Stimulated activated CD4-positive, alpha-beta T cell treated with anti-CD3 and anti-CD28 coated beads, Interleukin-1b, Interleukin-23, amount 100 ng/mL, for 24 hours (primary cell): ENCODE data around the gene MAGEA3.
"Not testable (repeated sequence)": the region's sequence is repeated elsewhere in the genome, so short reads cannot be mapped to it uniquely, and the experiment has no call there.

ENCODE experiments used
- DNase-seq, 4 experiments: peaks; one replicate each; pipeline ENCODE4 v3.0.0-alpha.2; 2020; ENCODE audit warnings: low read depth in 4 of 4, low spot score in 1 of 4

The MAGEA3 gene, protein sequence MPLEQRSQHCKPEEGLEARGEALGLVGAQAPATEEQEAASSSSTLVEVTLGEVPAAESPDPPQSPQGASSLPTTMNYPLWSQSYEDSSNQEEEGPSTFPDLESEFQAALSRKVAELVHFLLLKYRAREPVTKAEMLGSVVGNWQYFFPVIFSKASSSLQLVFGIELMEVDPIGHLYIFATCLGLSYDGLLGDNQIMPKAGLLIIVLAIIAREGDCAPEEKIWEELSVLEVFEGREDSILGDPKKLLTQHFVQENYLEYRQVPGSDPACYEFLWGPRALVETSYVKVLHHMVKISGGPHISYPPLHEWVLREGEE

DNA sequence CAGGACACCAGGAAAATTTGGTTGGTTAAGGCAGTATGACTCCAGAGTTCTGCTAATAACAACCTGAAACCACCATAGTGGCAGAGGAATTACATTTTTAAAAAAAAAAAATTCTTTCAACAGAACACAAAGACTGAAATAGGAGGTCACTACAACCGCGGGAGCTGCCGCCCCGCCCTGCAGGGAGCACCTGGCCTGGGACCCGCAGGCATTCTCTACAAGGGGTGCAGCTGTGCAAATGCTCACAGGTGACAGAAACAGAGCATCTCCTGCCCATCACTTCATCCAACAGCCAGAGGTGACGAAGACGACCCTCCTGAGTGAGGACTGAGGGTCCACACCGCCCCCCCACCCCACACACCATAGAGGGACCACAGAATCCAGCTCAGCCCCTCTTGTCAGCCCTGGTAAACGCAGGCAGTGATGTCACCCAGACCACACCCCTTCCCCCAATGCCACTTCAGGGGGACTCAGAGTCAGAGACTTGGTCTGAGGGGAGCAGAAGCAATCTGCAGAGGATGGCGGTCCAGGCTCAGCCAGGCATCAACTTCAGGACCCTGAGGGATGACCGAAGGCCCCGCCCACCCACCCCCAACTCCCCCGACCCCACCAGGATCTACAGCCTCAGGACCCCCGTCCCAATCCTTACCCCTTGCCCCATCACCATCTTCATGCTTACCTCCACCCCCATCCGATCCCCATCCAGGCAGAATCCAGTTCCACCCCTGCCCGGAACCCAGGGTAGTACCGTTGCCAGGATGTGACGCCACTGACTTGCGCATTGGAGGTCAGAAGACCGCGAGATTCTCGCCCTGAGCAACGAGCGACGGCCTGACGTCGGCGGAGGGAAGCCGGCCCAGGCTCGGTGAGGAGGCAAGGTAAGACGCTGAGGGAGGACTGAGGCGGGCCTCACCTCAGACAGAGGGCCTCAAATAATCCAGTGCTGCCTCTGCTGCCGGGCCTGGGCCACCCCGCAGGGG, at the start of gene MAGEA3:
MAGEA3 (plus strand) TSS at position 843 of the 980 bp plus-strand sequence. CDS start 2,039 bp downstream, outside the sequence.
- not testable (repeated sequence) for DNase-seq

- no peak for DNase-seq
Observed at GRCh38 chrX:152652060-152652459, 46.5 kb upstream of the MAGEA3 start.

DNA sequence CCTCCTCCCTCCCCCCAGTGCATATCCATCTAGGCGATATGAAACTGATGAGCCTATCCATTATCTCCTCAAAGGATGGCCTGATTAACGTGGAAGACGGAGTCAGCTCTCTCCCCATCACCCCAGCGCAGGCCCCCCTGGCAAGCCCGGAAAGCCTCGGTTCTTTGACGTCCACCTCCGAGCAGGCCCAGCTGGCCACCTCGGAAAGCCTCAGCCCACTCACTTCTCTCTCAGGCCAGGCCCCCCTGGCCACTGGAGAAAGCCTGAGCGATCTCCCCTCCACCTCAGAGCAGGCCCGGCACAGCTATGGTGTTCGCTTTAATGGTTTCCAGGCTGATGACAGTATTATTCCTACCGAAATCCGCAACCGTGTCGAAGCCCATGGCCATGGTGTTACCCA, 46.1 kb upstream of the MAGEA3 start:
- DNase-seq: no peak

DNA sequence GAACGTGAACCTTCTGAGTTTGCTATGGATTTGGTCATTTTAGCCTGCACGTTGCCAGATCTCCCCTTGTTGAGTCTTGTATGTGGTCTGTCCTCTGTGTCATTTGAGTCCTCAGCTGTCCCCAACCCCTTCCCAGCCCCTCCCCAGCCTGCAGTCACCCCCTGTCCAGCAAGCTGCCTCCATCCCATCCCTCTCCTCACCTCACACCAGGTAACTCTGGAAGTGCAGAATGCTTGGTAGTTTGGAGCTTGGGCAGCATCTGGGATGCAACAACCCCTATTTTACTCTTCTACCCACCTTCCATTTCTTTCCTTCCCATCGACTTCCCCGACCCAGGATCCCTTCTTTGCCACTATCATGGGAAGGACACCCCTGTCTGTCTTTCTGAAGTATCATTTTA, 42.5 kb upstream of the MAGEA3 start:
- no peak for DNase-seq

- DNase-seq: no peak
Observed at GRCh38 chrX:152656890-152657289, 41.7 kb upstream of the MAGEA3 start.

DNA sequence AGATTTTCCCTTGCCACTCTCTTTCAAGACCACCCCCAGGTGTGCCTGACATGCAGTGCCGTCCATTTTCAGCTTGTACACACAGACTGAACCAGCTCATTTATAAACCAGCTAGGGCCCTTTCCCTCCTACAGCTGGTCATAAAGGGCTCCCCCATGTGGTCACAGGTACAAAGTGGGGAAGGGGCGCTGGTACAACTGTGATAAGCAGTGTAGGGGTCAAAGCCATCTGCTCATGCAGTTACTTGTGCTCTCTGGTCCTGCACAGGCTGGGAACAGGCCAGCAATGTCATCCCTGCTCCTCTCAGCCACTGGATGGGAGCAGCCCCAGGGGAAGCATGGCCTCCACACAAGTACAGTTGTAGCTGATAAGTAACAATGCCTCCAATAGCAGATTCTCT, 40.3 kb upstream of the MAGEA3 start:
- DNase-seq: no peak

DNA sequence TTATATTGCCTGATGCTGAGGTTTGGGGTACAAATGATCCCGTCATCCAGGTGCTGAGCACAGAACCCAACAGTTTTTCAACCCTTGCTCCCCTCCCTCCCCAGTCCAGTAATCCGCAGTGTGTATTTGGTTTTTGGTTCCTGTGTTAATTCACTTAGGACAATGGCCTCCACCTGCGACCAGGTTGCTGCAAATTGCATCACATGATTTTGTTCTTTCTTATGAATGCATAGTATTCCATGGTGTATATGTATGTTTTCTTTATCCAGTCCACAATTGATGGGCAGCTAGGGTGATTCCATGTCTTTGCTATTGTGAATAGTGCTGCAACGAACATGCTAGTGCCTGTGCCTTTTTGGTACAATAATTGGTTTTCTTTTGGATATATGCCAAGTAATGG, 35.5 kb upstream of the MAGEA3 start:
- DNase-seq: no peak

GRCh38 chrX:152674135-152674534, 24.5 kb upstream of the MAGEA3 start:
- DNase-seq: no peak

DNA sequence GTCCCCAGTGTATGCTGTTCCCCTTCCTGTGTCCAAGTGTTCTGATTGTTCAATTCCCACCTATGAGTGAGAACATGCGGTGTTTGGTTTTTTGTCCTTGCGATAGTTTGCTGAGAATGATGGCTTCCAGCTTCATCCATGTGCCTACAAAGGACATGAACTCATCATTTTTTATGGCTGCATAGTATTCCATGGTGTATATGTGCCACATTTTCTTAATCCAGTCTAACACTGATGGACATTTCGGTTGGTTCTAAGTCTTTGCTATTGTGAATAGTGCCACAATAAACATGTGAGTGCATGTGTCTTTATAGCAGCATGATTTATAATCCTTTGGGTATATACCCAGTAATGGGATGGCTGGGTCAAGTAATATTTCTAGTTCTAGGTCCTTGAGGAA, 23.9 kb upstream of the MAGEA3 start:
- not testable (repeated sequence) for DNase-seq

GRCh38 chrX:152681012-152681411, 17.6 kb upstream of the MAGEA3 start:
- not testable (repeated sequence) for DNase-seq

DNA sequence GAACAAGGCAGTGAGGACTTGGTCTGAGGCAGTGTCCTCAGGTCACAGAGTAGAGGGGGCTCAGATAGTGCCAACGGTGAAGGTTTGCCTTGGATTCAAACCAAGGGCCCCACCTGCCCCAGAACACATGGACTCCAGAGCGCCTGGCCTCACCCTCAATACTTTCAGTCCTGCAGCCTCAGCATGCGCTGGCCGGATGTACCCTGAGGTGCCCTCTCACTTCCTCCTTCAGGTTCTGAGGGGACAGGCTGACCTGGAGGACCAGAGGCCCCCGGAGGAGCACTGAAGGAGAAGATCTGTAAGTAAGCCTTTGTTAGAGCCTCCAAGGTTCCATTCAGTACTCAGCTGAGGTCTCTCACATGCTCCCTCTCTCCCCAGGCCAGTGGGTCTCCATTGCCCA, 1.8 kb downstream of the MAGEA3 start:
- not testable (repeated sequence) for DNase-seq

- not testable (repeated sequence) for DNase-seq
Observed at GRCh38 chrX:152706500-152706899, 7.9 kb downstream of the MAGEA3 start.

GRCh38 chrX:152709173-152709572, 10.6 kb downstream of the MAGEA3 start, which contains the start of gene CSAG2:
CSAG2 (minus strand) TSS chrX:152709273; CDS start chrX:152709112, 161 bp downstream.
- not testable (repeated sequence) for DNase-seq

DNA sequence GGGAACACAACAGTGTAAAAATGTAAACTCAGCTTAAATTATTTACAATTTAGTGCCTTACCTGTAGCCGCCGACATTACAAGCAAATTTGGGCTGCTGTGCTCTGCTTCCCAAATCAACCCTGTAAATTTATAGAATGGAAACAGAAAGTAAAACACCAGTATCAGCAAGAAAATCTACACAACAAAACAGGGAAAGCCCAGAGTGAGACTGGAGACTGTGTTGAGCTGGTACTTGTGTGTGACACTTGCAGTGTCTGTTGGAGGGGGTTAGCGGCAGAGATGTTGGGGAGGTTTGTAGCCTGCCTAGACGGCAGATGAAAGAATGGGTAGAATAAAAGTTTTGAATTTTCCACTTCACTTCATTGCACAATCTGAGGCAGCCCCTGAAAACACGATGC, 14.6 kb downstream of the MAGEA3 start:
- DNase-seq: not testable (repeated sequence)

DNA sequence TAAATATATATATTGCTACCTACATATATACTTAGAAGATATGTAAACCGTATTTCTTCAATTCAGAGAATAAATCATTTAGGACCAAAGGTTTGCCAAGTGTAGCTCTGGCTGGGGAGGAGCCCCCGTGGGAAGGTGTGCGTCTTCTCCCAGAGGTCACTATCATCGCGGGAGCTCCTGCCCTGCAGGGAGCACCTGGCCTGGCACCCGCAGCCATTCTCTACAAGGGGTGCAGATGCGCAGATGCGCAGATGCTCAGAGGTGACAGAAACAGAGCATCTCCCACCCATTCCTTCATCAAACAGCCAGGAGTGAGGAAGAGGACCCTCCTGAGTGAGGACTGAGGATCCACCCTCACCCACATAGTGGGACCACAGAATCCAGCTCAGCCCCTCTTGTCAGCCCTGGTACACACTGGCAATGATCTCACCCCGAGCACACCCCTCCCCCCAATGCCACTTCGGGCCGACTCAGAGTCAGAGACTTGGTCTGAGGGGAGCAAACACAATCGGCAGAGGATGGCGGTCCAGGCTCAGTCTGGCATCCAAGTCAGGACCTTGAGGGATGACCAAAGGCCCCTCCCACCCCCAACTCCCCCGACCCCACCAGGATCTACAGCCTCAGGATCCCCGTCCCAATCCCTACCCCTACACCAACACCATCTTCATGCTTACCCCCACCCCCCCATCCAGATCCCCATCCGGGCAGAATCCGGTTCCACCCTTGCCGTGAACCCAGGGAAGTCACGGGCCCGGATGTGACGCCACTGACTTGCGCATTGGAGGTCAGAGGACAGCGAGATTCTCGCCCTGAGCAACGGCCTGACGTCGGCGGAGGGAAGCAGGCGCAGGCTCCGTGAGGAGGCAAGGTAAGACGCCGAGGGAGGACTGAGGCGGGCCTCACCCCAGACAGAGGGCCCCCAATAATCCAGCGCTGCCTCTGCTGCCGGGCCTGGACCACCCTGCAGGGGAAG, 15.5 kb downstream of the MAGEA3 start, which contains the start of gene MAGEA2B:
MAGEA2B (plus strand) TSS at position 814 of the 973 bp plus-strand sequence. CDS start 2,479 bp downstream, outside the sequence.
- not testable (repeated sequence) for DNase-seq

- no peak for DNase-seq
Observed at GRCh38 chrX:152725409-152725808, 26.8 kb downstream of the MAGEA3 start.

DNA sequence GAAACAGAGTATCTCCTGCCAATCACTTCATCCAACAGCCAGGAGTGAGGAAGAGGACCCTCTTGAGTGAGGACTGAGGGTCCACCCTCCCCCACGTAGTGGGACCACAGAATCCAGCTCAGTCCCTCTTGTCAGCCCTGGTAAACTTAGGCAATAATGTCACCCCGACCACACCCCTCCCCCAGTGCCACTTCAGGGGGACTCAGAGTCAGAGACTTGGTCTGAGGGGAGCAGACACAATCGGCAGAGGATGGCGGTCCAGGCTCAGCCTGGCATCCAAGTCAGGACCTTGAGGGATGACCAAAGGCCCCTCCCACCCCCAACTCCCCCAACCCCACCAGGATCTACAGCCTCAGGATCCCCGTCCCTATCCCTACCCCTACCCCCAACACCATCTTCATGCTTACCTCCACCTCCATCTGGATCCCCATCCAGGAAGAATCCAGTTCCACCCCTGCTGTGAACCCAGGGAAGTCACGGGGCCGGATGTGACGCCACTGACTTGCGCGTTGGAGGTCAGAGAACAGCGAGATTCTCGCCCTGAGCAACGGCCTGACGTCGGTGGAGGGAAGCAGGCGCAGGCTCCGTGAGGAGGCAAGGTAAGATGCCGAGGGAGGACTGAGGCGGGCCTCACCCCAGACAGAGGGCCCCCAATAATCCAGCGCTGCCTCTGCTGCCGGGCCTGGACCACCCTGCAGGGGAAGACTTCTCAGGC, 34.8 kb downstream of the MAGEA3 start, which contains the start of the genes CSAG1 and MAGEA12:
CSAG1 (minus strand) TSS at position 461 of the 715 bp plus-strand sequence. CDS start 1,261 bp downstream, outside the sequence.
MAGEA12 (plus strand) TSS at position 497 of the 715 bp plus-strand sequence. CDS start 2,405 bp downstream, outside the sequence.
- no peak for DNase-seq

DNA sequence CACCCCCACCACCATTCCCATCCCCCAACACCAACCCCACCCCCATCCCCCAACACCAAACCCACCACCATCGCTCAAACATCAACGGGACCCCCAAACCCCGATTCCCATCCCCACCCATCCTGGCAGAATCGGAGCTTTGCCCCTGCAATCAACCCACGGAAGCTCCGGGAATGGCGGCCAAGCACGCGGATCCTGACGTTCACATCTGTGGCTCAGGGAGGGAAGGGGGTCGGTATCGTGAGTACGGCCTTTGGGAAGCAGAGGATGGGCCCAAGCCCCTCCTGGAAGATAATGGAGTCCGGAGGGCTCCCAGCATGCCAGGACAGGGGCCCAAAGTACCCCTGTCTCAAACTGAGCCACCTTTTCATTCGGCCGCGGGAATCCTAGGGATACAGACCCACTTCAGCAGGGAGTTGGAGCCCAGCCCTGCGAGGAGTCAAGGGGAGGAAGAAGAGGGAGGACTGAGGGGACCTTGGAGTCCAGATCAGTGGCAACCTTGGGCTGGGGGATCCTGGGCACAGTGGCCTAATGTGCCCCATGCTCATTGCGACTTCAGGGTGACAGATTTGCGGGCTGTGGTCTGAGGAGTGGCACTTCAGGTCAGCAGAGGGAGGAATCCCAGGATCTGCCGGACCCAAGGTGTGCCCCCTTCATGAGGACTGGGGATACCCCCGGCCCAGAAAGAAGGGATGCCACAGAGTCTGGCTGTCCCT, 35.7 kb downstream of the MAGEA3 start:
- not testable (repeated sequence) for DNase-seq

DNA sequence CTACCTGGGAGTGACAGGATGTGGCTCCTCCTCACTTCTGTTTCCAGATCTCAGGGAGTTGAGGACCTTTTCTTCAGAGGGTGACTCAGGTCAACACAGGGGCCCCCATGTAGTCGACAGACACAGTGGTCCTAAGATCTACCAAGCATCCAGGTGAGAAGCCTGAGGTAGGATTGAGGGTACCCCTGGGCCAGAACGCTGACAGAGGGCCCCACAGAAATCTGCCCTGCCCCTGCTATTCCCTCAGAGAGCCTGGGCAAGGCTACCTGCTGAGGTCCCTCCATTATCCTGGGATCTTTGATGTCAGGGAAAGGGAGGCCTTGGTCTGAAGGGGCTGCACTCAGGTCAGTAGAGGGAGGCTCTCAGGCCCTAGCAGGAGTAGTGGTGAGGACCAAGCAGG, 36.5 kb downstream of the MAGEA3 start:
- DNase-seq: no peak
